Lower leg skin (tissue), 3 donors: ENCODE results near the gene MIF4GD.

Experiments
- POLR2A ChIP-seq, 2 donors: fragments of 450-650 bp; IDR thresholded peaks; one replicate each; pipeline ENCODE4 v1.6.1; 2016 to 2017; ENCODE audit warnings: antibody characterized with exemption in 2 of 2, mild to moderate bottlenecking in 1 of 2, moderate library complexity in 1 of 2
- TF ChIP-seq, protein P1 (sequence below), 3 donors: fragments of 450-650 bp; IDR thresholded peaks; one replicate each; pipeline ENCODE4 v1.5.1; 2016; ENCODE audit warnings: antibody characterized with exemption in 3 of 3, mild to moderate bottlenecking in 3 of 3, moderate library complexity in 2 of 3

- no peak for TF ChIP-seq POLR2A (IDR thresholded peaks at IDR 0.05)
- TF ChIP-seq, protein P1, sequence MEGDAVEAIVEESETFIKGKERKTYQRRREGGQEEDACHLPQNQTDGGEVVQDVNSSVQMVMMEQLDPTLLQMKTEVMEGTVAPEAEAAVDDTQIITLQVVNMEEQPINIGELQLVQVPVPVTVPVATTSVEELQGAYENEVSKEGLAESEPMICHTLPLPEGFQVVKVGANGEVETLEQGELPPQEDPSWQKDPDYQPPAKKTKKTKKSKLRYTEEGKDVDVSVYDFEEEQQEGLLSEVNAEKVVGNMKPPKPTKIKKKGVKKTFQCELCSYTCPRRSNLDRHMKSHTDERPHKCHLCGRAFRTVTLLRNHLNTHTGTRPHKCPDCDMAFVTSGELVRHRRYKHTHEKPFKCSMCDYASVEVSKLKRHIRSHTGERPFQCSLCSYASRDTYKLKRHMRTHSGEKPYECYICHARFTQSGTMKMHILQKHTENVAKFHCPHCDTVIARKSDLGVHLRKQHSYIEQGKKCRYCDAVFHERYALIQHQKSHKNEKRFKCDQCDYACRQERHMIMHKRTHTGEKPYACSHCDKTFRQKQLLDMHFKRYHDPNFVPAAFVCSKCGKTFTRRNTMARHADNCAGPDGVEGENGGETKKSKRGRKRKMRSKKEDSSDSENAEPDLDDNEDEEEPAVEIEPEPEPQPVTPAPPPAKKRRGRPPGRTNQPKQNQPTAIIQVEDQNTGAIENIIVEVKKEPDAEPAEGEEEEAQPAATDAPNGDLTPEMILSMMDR (IDR thresholded peaks at IDR 0.05) = no peak
These were observed 49.1 kb upstream of the MIF4GD start for GRCh38 chr17:75319904-75320691.
